PFSK-1 (cell line): ENCODE measurements around the gene MUC22.

ENCODE experiments used
- FOXP2 ChIP-seq: optimal IDR thresholded peaks from 2 replicates; pipeline ENCODE3; 2011; ENCODE audit warnings: borderline replicate concordance, control low read depth, inconsistent platforms; ENCODE audit not compliant: insufficient read depth; ENCODE audit errors: extremely low read length, extremely low read depth
- POLR2AphosphoS5 ChIP-seq: IDR thresholded peaks from 2 replicates; pipeline ENCODE4 v1.6.1; 2012; ENCODE audit warnings: low read depth, mild to moderate bottlenecking, control low read depth, low read length, moderate library complexity
- REST ChIP-seq, 2 experiments: IDR thresholded peaks; 2 replicates each; pipeline versions ENCODE4 v1.6.1 to v1.8.0; 2011 to 2012; ENCODE audit warnings: low read depth in 2 of 2, low read length in 2 of 2, control low read depth in 1 of 2, inconsistent platforms in 1 of 2, mild to moderate bottlenecking in 1 of 2, moderate library complexity in 1 of 2; ENCODE audit not compliant: insufficient read depth in 1 of 2
- SIN3A ChIP-seq: IDR thresholded peaks from 2 replicates; pipeline ENCODE4 v1.6.1; 2012; ENCODE audit warnings: mild to moderate bottlenecking, low read length, moderate library complexity, borderline replicate concordance; ENCODE audit not compliant: insufficient read depth
- TAF1 ChIP-seq: IDR thresholded peaks from 2 replicates; pipeline ENCODE4 v1.6.1; 2012; ENCODE audit warnings: low read length, control low read depth, borderline replicate concordance; ENCODE audit not compliant: insufficient read depth

MUC22 gene

GRCh38 chr6:31057426-31058003, 47.2 kb downstream of the MUC22 start:
- TF ChIP-seq SIN3A (no peak), REST (IDR thresholded peaks at IDR 0.05; ENCODE audit: insufficient read depth in 1 of 2, low read depth in 2 of 2, low read length in 2 of 2) (no peak), POLR2AphosphoS5 (no peak), FOXP2 (no peak), TAF1 (no peak)

GRCh38 chr6:31058128-31058894, 48.0 kb downstream of the MUC22 start:
- TF ChIP-seq REST (IDR thresholded peaks at IDR 0.05; ENCODE audit: insufficient read depth in 1 of 2, low read depth in 2 of 2, low read length in 2 of 2) (no peak), POLR2AphosphoS5 (no peak), FOXP2 (no peak), SIN3A (no peak), TAF1 (no peak)

DNA sequence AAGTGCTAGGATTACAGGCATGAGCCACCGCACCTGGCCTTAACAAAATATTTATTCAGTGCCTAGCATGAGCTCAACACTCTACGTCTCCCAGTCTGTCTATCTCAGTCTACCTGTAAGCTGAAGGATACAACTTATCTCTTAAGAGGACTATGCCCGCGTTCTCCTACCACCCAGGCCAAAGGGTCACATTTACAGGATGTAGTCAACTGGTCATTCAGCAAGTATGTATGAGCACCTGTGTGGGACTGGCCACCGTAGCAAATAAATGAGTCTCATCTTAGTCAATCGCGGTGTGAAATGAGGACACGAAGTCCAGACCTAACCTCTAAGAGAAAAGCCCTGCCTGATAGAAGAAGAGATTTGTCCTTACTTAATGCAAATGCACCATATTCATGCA, 49.9 kb downstream of the MUC22 start:
- TF ChIP-seq TAF1 (no peak), REST (IDR thresholded peaks at IDR 0.05; ENCODE audit: insufficient read depth in 1 of 2, low read depth in 2 of 2, low read length in 2 of 2) (no peak), POLR2AphosphoS5 (no peak), FOXP2 (no peak), SIN3A (no peak)

DNA sequence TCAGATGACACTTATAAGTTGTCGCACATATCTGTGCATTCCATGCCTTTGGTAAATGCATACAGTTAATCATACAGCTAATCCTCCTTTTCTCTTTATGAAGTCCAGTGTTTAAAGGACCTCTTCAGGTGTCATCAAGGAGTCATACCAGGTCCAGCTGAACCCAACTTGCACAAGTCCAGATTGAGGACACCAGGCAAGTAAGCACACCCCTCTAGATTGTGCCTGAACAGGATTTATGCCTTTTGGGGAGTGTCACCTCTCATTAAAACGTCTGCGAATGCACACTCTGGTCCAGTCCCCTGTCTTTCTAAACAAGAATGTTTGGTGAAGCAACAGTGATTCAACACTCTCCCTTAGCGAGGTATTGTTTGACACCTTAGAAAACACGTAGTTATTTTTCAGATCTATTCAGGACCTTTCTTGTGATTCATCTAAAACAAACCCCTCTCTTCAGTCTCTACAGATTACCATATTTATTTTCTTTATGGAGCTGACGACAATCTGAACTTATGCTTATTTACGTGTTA, 53.7 kb downstream of the MUC22 start:
- TF ChIP-seq FOXP2: no peak
- TF ChIP-seq REST (IDR thresholded peaks at IDR 0.05; ENCODE audit: insufficient read depth in 1 of 2, low read depth in 2 of 2, low read length in 2 of 2): no peak
- no peak for TF ChIP-seq POLR2AphosphoS5
- no peak for TF ChIP-seq TAF1
- TF ChIP-seq SIN3A: no peak
